ENCODE measurements around the gene METTL21A.
A peak's percentile ranks its signal among the peaks of the same experiment; 100 is the strongest.

DNA sequence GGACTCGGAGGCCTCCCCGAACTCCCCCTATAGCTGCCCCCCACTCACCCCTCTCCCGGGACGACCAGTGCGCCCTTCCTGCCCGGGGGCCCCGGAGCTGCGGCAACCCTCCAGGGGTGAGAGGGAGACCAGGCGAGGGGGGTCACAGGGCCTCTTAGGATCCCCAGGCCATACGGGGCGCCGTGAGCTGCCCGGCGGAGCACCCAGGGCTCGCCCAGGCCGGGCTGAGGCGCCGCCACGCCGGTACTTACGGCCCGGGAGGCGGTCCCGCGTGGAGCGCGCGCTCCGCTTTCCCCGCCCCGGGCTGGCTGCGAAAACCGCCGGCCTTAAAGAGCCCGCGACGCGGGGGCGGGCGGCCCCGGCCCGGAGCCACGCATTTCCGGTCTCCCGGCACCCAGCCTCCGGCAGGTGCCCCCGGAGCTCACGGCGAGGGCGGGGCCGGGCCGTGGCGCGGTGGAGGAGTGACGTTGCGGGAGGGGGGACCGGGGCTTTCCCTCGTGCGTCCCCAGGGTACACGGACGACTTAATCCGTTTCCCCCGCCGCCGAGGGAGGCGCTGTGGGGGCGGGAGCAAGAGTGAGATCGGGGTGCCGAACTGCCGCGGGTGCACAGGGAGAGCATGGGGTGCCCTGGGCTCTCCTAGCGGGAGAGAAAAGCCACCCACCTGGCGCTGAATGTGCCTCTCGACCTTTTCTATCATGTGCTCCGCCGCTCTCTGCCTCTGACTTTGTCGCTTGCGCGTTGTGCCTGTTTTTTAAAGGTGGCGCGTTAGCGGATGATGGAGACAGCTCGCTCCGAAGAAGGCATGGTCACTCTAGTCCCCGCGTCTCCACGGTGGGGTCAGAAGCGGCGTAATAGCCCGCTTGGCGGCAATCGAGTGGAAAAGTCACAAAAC is at the start of gene METTL21A:
- TF ChIP-seq, protein P1, sequence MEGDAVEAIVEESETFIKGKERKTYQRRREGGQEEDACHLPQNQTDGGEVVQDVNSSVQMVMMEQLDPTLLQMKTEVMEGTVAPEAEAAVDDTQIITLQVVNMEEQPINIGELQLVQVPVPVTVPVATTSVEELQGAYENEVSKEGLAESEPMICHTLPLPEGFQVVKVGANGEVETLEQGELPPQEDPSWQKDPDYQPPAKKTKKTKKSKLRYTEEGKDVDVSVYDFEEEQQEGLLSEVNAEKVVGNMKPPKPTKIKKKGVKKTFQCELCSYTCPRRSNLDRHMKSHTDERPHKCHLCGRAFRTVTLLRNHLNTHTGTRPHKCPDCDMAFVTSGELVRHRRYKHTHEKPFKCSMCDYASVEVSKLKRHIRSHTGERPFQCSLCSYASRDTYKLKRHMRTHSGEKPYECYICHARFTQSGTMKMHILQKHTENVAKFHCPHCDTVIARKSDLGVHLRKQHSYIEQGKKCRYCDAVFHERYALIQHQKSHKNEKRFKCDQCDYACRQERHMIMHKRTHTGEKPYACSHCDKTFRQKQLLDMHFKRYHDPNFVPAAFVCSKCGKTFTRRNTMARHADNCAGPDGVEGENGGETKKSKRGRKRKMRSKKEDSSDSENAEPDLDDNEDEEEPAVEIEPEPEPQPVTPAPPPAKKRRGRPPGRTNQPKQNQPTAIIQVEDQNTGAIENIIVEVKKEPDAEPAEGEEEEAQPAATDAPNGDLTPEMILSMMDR (IDR thresholded peaks at IDR 0.05; ENCODE audit: low read depth, low read length), result peak; percentile 44
- TF ChIP-seq, protein P2, sequence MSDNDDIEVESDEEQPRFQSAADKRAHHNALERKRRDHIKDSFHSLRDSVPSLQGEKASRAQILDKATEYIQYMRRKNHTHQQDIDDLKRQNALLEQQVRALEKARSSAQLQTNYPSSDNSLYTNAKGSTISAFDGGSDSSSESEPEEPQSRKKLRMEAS (IDR thresholded peaks at IDR 0.05; ENCODE audit: low read depth, low read length), result peak; percentile 54; the same call in 1 of the 2 replicates
- peak; percentile 53 for TF ChIP-seq POLR2A (IDR thresholded peaks at IDR 0.05; ENCODE audit: extremely low read depth, insufficient read length)
- peak; percentile 89 for TF ChIP-seq MYC (IDR thresholded peaks at IDR 0.05; ENCODE audit: low read depth, low read length)
